GM12874 (cell line): ENCODE measurements around the gene PTK7.

ENCODE experiments used
- TF ChIP-seq, protein P1 (sequence below): IDR thresholded peaks from 2 replicates; pipeline ENCODE4 v1.5.1; 2011; ENCODE audit warnings: low read depth, mild to moderate bottlenecking, control low read depth, low read length, moderate library complexity; ENCODE audit not compliant: insufficient read depth

PTK7 gene

DNA sequence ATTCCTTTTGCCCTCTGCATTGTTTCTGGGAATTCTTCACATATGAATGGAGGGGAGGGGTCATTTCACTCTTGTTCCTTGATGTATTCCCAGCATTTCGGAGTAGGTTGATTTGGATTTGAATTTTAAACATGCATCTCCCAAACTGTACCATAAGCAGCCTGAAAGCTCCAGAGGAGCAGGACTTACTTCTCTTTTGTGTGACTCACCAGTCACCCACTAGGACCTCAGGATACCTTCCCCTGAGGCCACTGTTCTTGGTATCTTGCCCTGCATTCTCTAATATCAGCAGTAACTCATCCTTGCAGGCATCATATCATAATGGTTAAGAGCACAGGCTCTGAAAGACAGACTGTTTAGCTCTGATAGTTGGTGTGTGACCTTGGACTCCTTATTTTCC lies 17.6 kb upstream of the PTK7 start:
- TF ChIP-seq, protein P1, sequence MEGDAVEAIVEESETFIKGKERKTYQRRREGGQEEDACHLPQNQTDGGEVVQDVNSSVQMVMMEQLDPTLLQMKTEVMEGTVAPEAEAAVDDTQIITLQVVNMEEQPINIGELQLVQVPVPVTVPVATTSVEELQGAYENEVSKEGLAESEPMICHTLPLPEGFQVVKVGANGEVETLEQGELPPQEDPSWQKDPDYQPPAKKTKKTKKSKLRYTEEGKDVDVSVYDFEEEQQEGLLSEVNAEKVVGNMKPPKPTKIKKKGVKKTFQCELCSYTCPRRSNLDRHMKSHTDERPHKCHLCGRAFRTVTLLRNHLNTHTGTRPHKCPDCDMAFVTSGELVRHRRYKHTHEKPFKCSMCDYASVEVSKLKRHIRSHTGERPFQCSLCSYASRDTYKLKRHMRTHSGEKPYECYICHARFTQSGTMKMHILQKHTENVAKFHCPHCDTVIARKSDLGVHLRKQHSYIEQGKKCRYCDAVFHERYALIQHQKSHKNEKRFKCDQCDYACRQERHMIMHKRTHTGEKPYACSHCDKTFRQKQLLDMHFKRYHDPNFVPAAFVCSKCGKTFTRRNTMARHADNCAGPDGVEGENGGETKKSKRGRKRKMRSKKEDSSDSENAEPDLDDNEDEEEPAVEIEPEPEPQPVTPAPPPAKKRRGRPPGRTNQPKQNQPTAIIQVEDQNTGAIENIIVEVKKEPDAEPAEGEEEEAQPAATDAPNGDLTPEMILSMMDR: no peak

DNA sequence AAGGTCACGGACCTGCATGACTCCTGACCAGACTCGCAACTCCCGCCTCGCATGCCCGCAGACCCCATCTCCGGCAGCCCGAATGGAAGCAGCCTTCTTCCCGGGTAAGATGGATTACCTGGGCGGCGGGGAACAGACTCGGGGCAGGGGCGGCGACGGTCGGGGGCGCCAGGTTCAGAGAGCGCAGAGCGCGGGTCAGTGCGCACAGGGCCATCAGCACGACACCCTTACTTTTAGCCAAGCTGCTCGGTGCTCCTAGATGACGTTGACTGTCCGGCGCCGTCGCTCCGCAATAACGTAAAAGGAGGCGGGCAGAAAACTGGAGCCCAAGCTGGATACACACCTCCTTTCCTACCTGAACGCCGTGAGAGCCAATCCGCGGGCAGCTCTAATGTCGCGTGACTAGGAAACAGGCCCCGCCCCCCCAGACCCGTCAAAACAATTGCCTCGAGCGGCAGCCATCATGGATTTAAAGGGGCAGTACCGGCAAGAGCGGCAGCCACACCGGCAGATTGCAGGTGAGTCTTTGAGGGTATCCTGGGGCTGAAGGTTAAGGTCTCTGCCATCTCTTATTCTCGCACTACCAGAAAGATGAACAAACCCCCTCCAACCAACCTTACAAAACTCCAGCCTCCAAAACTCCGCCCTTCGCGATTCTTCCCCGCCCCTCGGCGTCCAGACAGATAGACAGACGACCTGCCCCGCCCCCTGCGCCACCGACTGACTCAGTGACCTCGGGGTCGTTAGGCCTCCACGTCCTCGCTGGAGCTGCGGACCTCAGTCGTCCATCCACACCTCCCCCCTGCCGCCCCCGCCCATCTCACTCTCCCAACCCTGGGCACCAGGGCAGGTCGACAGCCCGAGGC lies 16.7 kb upstream of the PTK7 start, which contains the start of the genes KLC4 and MRPL2:
KLC4 (plus strand) TSS at position 464 of the 866 bp plus-strand sequence. CDS start 1,705 bp downstream, outside the sequence.
MRPL2 (minus strand) TSS at position 267 of the 866 bp plus-strand sequence; CDS start at position 214, 53 bp downstream.
- TF ChIP-seq, protein P1: no peak

DNA sequence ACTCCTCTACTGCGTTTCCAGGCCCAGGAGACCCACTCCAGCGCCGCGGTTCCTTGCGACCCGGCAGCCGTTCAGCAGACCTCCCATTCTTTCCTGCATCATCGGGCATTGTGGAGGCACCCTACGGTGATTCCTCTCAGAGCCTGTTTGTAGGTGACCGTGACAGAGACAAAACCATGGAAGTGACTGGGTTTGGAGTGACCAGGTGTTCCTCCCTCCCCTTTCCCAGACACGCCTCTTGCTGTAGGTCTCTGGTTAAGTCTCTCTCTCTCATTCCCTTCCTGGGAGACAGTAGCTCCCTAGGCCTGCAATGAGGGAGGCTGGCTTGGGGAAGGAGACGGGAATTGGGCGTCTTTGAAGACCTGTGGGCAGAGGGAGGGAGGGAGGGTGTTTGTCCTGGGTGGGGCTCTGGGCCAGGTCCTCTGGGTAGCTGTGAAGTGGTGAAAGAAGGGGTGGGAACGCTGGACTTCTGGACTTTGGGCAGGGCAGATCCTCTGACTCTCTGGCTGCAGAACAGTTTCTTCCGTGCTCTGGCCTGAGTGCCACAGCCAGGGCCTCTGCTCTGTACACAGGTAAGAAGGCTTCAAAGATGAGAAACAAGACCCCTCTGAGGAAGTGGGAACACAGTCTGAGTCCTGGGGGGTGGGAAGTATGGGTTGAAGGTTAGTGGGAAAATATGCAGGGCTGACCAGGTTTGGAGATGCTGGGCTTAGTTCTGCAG lies 15.9 kb upstream of the PTK7 start:
- TF ChIP-seq, protein P1: no peak

DNA sequence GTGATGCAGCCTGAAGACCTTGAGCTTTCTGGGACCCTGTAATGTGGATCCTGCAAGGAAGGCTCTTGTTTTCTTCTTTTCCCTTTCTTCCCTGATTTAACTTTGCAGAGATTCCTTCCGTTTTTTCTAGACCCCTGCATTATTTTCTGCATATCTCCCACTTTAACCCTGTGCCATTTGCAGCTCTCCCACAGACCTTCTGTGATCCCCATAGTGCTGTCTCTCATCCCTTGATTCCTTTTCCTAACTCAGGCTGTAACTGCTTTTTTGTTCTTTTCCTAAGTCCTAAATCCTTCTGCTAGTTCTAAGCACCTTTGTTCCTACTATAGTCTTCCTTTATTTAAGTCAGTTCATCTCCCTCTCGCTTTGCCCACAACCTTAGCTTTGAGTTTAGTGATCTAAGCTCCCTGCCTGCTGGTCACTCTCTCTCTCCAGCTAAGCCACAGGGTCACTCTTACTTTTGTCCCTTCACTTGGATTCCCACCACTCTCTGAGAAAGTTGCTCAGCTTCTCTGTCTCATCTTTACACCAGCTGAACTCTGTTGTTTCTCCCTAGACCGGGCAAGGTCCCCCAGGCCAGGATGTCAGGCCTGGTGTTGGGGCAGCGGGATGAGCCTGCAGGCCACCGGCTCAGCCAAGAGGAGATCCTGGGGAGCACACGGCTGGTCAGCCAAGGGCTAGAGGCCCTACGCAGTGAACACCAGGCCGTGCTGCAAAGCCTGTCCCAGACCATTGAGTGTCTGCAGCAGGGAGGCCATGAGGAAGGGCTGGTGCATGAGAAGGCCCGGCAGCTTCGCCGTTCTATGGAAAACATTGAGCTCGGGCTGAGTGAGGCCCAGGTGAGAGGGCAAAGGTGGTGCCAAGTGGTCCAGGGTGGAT lies 15.1 kb upstream of the PTK7 start:
- TF ChIP-seq, protein P1: no peak

DNA sequence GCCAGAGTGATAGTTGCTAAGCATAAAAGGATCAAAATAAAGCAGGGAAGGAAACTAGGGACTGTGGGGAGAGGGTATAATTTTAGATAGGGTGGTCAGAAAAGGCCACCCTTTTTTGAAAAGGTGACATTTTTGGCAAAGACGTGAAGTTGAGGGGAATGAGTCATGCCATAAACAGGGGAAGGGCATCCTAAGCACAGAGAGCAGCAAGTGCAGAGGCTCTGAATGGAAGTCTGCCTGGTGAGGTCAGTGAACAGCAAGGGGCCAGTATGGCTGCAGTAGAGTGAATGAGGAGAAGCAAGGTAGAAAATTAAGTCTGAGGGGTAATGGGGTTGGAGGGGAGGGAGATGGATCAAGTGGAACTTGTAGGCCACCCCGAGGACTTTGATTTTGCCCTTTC lies 14.3 kb upstream of the PTK7 start:
- TF ChIP-seq, protein P1: no peak

DNA sequence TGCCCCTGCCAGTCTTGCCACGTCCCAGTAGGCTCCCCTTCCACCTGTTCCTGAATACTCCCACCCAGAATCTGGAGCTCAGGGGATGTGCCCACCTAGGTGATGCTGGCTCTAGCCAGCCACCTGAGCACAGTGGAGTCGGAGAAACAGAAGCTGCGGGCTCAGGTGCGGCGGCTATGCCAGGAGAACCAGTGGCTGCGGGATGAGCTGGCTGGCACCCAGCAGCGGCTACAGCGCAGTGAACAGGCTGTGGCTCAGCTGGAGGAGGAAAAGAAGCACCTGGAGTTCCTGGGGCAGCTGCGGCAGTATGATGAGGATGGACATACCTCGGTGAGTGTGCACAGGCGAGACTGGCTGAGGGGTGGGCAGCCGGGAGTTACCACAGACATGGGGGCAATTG lies 13.3 kb upstream of the PTK7 start:
- TF ChIP-seq, protein P1: no peak
